Endothelial cell (in vitro differentiated cells): Measurements from ENCODE around the gene AKAP6. TPM values are rescaled to one million over a fixed set of nuclear protein-coding genes. Genes with fewer than 3 reads are reported as not detected.

Source experiments
- DNase-seq: peaks from one replicate; pipeline ENCODE4 v3.0.0; 2021; ENCODE audit warnings: low spot score
- H3K27ac Mint-ChIP-seq: one replicate; pipeline ENCODE4 v1.8.0; 2021; ENCODE audit warnings: mixed read lengths, inconsistent platforms; ENCODE audit not compliant: unreplicated experiment
- H3K27me3 Mint-ChIP-seq: one replicate; pipeline ENCODE4 v1.8.0; 2021; ENCODE audit warnings: mild to moderate bottlenecking, moderate library complexity, mixed read lengths, inconsistent platforms; ENCODE audit not compliant: unreplicated experiment
- H3K36me3 Mint-ChIP-seq: one replicate; pipeline ENCODE4 v1.8.0; 2021; ENCODE audit warnings: mild to moderate bottlenecking, low read depth, mixed read lengths, inconsistent platforms; ENCODE audit not compliant: unreplicated experiment
- H3K4me1 Mint-ChIP-seq: one replicate; pipeline ENCODE4 v1.8.0; 2021; ENCODE audit warnings: mild to moderate bottlenecking, mixed read lengths, inconsistent platforms; ENCODE audit not compliant: unreplicated experiment
- H3K4me3 Mint-ChIP-seq: one replicate; pipeline ENCODE4 v1.8.0; 2021; ENCODE audit warnings: mild to moderate bottlenecking, mixed read lengths, inconsistent platforms; ENCODE audit not compliant: unreplicated experiment
- H3K9me3 Mint-ChIP-seq: one replicate; pipeline ENCODE4 v1.8.0; 2021; ENCODE audit warnings: mixed read lengths, inconsistent platforms; ENCODE audit not compliant: unreplicated experiment
- CTCF ChIP-seq: fragments of 200-600 bp; sonication (generic); IDR thresholded peaks from one replicate; pipeline ENCODE4 v1.5.0; 2021; ENCODE audit warnings: antibody characterized with exemption; ENCODE audit not compliant: unreplicated experiment
- total RNA-seq: library from RNA; stranded (reverse); fragmentation: NEBNext Ultra II Directional; extraction: Animal tissue kit (Norgen Biotek cat#: 25700); gene quantifications from one replicate; pipeline ENCODE4 v1.2.1, GENCODE V29; 2021; ENCODE audit not compliant: unreplicated experiment

Gene AKAP6
- total RNA-seq, 1 donor from 2014 or later = 4.4 TPM

- Mint-ChIP-seq H3K27ac (no peak overlapping the region), H3K36me3 (no peaks in the 10 kb centered on the region), H3K4me3 (no peak overlapping the region), H3K27me3 (no peaks in the 10 kb centered on the region), H3K4me1 (no peaks in the 10 kb centered on the region), H3K9me3 (no peaks in the 10 kb centered on the region)
- TF ChIP-seq CTCF = peak; percentile 59
- DNase-seq = no peak
Observed at GRCh38 chr14:32513571-32514009, 184.5 kb downstream of the AKAP6 start.

- Mint-ChIP-seq H3K36me3 (no peaks in the 10 kb centered on the region), H3K27me3 (peaks cover under 1% of the 10 kb centered on the region), H3K9me3 (no peaks in the 10 kb centered on the region), H3K4me1 (no peaks in the 10 kb centered on the region), H3K4me3 (no peak overlapping the region), H3K27ac (no peak overlapping the region)
- no peak for TF ChIP-seq CTCF
- DNase-seq = no peak
Observed at GRCh38 chr14:32514236-32514635, 185.1 kb downstream of the AKAP6 start.

- H3K36me3 Mint-ChIP-seq = no peaks in the 10 kb centered on the region
- DNase-seq = no peak
- H3K9me3 Mint-ChIP-seq = no peaks in the 10 kb centered on the region
- H3K27ac Mint-ChIP-seq = no peak overlapping the region
- H3K4me1 Mint-ChIP-seq = no peaks in the 10 kb centered on the region
- peaks cover 2% of the 10 kb centered on the region for H3K27me3 Mint-ChIP-seq
- H3K4me3 Mint-ChIP-seq = no peak overlapping the region
- TF ChIP-seq CTCF = no peak
Observed at GRCh38 chr14:32514681-32515080, 185.6 kb downstream of the AKAP6 start.

- Mint-ChIP-seq H3K27me3 (no peaks in the 10 kb centered on the region), H3K27ac (no peak overlapping the region), H3K9me3 (no peaks in the 10 kb centered on the region), H3K4me1 (no peaks in the 10 kb centered on the region), H3K4me3 (no peak overlapping the region), H3K36me3 (no peaks in the 10 kb centered on the region)
- TF ChIP-seq CTCF = no peak
- DNase-seq = no peak
Observed at GRCh38 chr14:32524609-32525375, 195.7 kb downstream of the AKAP6 start.

GRCh38 chr14:32525591-32525990 is 196.5 kb downstream of the AKAP6 start:
- no peak for TF ChIP-seq CTCF
- Mint-ChIP-seq H3K27me3 (no peaks in the 10 kb centered on the region), H3K4me1 (no peaks in the 10 kb centered on the region), H3K27ac (no peak overlapping the region), H3K9me3 (no peaks in the 10 kb centered on the region), H3K4me3 (no peak overlapping the region), H3K36me3 (no peaks in the 10 kb centered on the region)
- no peak for DNase-seq
